ENCODE data around the gene MVP.
A peak's percentile ranks its signal among the peaks of the same experiment; 100 is the strongest.
"Not testable (repeated sequence)": the region's sequence is repeated elsewhere in the genome, so short reads cannot be mapped to it uniquely, and the experiment has no call there.

Gene MVP

DNA sequence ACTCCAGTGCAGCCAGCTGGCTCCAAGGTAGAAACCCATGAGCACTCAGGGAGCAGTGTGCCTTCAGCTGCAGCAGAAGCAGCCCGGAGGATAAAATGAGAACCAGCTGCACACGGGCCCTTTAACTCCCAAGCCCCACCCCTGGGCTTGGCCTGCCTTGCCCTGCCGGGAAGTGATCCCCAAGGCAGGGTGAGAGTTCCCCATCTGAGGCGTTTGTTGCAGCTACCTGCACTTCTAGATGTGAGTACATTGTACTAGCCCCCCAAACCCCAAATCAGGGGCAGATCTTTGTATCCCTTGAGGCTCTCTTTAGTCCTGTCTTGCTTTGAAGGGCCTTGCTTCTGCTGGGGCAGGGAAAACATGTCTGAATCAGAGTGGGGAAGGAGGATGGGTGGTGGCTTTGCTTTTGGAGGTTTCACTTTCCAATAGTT, at the start of gene MVP:
Gene MVP (plus strand): TSS at position 192 of the 431 bp plus-strand sequence. CDS start 10,088 bp downstream, outside the sequence.
- in situ Hi-C loops (cut with MboI; ENCODE audit: low pct_unique_long_range_greater_than_20kb, low sequenced_read_pairs, unreplicated experiment) = no loop called here
- peak; percentile 66 for DNase-seq (ENCODE audit: low spot score)
- TF ChIP-seq, protein P1, sequence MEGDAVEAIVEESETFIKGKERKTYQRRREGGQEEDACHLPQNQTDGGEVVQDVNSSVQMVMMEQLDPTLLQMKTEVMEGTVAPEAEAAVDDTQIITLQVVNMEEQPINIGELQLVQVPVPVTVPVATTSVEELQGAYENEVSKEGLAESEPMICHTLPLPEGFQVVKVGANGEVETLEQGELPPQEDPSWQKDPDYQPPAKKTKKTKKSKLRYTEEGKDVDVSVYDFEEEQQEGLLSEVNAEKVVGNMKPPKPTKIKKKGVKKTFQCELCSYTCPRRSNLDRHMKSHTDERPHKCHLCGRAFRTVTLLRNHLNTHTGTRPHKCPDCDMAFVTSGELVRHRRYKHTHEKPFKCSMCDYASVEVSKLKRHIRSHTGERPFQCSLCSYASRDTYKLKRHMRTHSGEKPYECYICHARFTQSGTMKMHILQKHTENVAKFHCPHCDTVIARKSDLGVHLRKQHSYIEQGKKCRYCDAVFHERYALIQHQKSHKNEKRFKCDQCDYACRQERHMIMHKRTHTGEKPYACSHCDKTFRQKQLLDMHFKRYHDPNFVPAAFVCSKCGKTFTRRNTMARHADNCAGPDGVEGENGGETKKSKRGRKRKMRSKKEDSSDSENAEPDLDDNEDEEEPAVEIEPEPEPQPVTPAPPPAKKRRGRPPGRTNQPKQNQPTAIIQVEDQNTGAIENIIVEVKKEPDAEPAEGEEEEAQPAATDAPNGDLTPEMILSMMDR (IDR thresholded peaks at IDR 0.05; ENCODE audit: extremely low read depth, insufficient read depth, missing control alignments) = no peak

DNA sequence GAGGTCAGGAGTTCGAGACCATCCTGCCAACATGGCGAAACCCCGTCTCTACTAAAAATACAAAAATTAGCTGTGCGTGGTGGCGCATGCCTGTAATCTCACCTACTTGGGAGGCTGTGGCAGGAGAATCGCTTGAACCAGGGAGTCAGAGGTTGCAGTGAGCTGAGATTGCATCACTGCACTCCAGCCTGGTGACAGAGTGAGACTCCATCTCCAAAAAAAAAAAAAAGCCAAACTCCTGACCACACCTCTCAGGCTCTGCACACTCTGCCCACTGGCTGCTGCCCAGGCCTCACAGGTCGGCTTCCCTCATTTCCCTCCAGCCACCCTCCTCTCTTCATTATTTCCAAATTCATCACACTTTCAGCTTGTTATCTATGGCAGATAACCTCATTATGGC, 47.9 kb upstream of the MVP start:
- DNase-seq (ENCODE audit: low spot score); in situ Hi-C loops (cut with MboI; ENCODE audit: low pct_unique_long_range_greater_than_20kb, low sequenced_read_pairs, unreplicated experiment): not testable (repeated sequence)

DNA sequence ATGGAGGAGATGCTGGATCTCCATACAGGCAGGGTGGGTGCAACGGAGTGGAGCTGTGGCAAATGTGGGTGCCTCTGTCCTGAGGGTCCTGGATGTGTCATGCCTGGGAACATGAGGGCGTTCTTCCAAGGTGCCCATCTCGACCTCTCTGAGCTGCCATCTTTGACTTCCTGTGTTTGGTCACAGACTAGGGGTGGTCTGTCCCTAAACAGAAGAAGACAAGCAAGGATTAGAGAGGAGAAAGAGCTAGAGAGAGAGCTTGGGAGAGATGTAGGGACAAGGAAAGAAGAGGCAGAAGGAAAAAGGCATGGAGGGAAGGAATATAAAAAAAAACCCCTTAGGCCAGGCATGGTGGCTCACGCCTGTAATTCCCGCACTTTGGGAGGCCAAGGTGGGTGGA, 45.5 kb upstream of the MVP start:
- TF ChIP-seq, protein P1 (IDR thresholded peaks at IDR 0.05; ENCODE audit: extremely low read depth, insufficient read depth, missing control alignments) = no peak
- DNase-seq (ENCODE audit: low spot score) = no peak
- in situ Hi-C loops (cut with MboI; ENCODE audit: low pct_unique_long_range_greater_than_20kb, low sequenced_read_pairs, unreplicated experiment) = no loop called here

DNA sequence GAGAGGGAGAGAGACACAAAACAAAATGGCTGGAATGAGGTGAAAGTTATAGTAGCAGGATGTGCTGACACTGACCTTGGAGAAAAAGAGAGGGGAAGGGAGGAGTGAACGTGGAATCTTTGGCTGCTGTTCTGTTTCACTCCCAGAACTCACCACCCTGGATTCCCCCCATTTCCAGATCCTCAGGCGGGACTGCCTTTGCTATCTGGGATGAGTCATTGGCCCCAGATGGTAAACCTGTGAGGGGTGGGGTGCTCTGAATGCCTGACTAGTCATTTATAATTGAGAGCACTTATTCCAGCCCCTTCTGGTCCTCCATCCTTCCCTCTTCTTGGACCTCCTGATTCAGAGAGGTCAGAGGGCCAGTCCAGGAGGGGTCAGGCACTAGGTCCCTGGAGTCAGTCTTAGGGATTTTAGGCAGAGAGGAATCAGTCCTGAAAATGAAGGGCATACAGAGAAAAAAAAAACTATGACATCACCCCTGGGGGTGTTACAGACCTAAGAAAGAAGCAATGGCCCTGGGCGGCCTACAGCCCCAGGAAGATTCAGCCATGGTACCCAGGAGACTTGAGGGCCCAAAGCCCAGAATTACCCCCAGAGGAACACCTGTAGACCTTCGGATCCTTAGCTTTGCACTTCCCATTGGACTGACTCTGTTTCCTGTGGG, 44.4 kb upstream of the MVP start:
- in situ Hi-C loops (cut with MboI; ENCODE audit: low pct_unique_long_range_greater_than_20kb, low sequenced_read_pairs, unreplicated experiment) = no loop called here
- no peak for DNase-seq (ENCODE audit: low spot score)

DNA sequence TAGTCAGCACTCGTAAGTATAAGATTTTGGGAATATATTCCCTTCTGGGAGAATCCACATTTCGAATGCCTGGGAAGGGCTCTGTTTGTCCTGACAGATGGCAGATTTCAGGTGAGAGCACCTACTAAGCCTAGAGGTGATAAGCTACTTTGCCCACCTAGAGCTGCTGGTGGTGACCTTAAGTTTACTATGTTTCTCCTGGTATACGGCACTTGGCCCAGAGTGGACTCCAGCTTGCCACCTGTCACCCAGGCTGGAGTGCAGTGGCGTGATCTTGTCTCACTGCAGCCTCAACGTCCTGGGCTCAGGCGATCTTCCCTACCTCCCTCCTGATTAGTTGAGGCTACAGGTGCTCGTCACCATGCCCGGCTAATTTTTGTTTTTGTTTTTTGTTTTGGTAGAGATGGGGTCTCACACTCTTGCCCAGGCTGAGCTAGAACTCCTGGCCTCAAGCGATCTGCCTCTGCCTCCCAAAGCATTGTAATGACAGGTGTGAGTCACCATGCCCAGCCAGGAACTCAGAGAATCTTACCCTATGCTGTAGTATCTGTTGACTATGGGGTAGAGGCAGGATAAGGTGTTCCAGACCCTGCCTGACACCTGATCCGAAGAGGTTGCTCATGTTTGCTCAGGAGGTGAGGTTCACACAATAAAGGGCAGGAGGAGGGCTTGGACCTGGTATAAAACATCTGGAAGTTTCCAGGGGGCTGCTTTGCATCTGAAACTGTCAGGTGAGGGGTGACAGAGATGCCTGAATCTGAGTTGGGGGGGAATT, 42.5 kb upstream of the MVP start, which contains the start of gene ZG16:
Gene ZG16 (plus strand): TSS at position 681 of the 775 bp plus-strand sequence. CDS start 1,011 bp downstream, outside the sequence.
- TF ChIP-seq, protein P1 (IDR thresholded peaks at IDR 0.05; ENCODE audit: extremely low read depth, insufficient read depth, missing control alignments) = no peak
- in situ Hi-C loops (cut with MboI; ENCODE audit: low pct_unique_long_range_greater_than_20kb, low sequenced_read_pairs, unreplicated experiment) = no loop called here
- no peak for DNase-seq (ENCODE audit: low spot score)

More for the DNA sequence above, 44.4 kb upstream of the MVP start:
- TF ChIP-seq, protein P1 (IDR thresholded peaks at IDR 0.05; ENCODE audit: extremely low read depth, insufficient read depth, missing control alignments) = no peak

DNA sequence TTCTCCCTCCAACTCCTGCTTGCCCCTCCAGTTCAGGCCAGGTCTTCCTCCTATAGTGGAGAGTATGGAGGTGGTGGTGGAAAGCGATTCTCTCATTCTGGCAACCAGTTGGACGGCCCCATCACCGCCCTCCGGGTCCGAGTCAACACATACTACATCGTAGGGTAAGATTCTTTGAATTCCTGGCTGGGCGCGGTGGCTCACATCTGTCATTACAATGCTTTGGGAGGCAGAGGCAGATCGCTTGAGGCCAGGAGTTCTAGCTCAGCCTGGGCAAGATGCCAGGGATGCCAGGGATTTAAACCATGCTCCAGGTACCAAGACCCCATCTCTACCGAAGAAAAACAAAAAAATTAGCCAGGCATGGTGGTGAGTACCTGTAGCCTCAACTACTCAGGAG, 40.8 kb upstream of the MVP start:
- in situ Hi-C loops (cut with MboI; ENCODE audit: low pct_unique_long_range_greater_than_20kb, low sequenced_read_pairs, unreplicated experiment) = no loop called here
- TF ChIP-seq, protein P1 (IDR thresholded peaks at IDR 0.05; ENCODE audit: extremely low read depth, insufficient read depth, missing control alignments) = no peak
- DNase-seq (ENCODE audit: low spot score) = no peak

DNA sequence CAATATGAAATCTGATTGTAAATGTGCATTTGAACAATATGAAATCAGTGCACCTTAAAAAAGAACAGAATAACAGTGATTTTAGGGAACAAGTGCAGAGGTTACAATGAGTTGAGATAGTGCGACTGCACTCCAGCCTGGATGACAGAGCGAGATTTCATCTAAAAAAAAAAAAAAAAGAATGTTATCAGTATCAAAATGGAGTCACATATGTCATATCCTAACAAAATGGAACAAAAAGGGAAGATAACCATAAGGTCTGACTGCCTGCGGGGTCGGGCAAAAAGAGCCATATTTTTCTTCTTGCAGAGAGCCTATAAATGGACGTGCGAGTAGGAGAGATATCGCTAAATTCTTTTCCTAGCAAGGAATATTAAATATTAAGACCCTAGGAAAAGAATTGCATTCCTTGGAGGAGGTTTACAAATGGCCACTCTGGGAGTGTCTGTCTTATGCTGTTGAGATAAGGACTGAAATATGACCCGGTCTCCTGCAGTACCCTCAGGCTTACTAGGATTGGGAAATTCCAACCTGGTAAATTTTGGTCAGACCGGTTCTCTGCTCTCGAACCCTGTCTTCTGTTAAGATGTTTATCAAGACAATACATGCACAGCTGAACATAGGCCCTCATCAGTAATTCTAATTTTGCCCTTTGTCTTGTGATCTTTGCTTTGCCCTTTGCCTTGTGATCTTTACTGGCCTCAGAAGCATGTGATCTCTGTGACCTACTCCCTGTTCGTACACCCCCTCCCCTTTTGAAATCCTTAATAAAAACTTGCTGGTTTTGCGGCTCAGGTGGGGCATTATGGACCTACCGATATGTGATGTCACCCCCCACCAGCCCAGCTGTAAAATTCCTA, 36.9 kb upstream of the MVP start:
- in situ Hi-C loops (cut with MboI; ENCODE audit: low pct_unique_long_range_greater_than_20kb, low sequenced_read_pairs, unreplicated experiment) = loop anchor here (10.0 kb wide), 1 partner anchor 49 kb away; no protein-coding TSS in a partner anchor
- DNase-seq (ENCODE audit: low spot score) = not testable (repeated sequence)
